HepG2 (cell line): ENCODE data around the gene VKORC1L1.

Experiments used
- ARID3A ChIP-seq: IDR thresholded peaks from 2 replicates; pipeline ENCODE4 v1.6.1; 2012; ENCODE audit warnings: low read depth, low read length, improper control_type of control experiment
- MAX ChIP-seq: IDR thresholded peaks from 2 replicates; pipeline ENCODE4 v1.6.1; 2012; ENCODE audit warnings: inconsistent platforms
- TBL1XR1 ChIP-seq: fragments of 150-350 bp; IDR thresholded peaks from 2 replicates; pipeline ENCODE4 v1.6.1; 2014; ENCODE audit warnings: borderline replicate concordance, low read length; ENCODE audit not compliant: partially characterized antibody

DNA sequence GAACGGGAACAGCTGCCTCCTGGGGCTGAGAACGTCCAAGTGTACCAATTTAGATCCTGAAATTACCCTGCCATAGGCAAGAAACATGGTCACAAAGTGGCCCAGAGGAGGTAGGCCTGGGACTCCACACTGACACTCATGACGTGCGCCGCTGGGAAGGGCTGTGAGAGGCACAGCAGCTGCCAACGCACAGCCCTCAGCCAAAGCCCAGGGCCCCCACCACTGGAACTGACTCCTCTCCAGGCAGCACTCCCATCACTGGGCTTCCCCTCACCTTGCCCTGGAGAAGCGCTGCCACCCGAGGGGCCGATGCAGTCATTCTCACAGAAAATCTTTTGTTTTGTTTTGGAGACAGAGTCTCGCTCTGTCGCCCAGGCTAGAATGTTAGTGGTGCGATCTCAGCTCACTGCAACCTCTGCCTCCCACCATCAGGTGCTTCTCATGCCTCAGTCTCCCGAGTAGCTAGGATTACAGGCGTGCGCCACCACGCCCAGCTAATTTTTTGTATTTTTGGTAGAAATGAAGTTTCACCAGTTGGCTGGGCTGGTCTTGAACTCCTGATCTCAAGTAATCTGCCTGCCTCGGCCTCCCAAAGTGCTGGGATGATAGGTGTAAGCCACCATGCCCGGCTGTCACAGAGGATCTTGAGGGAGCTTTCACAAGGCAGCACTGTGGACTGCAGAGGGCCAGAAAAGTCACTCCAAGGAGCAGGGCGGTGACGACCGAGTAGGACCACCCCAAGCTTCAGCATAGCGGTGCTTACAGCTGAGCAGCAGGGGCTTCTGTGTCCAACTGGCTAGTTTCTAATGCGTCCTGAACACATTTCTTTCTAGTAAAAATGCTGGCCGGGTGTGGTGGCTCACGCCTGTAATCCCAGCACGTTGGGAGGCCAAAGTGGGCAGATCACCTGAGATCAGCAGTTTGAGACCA lies 95.6 kb downstream of the VKORC1L1 start:
- TF ChIP-seq MAX: no peak
- TF ChIP-seq ARID3A: no peak
- no peak for TF ChIP-seq TBL1XR1
